ENCODE measurements around the gene CAMK1G.

- no peak for TF ChIP-seq CTCF (IDR thresholded peaks at IDR 0.05; ENCODE audit: insufficient read depth, low read length)
- no peak for TF ChIP-seq REST (IDR thresholded peaks at IDR 0.05; ENCODE audit: insufficient replicate concordance, low read depth)
- TF ChIP-seq GABPA (IDR thresholded peaks at IDR 0.05; ENCODE audit: low read depth): no peak
Observed at GRCh38 chr1:209570743-209571142, 12.8 kb upstream of the CAMK1G start.

Data from HL-60 (cell line).